HG02642 (cell line): ENCODE measurements around the gene CENPVL1.
"Not testable (repeated sequence)": the region's sequence is repeated elsewhere in the genome, so short reads cannot be mapped to it uniquely, and the experiment has no call there.

Experiments used
- ATAC-seq: cut with Tn5 transposase; IDR thresholded peaks from one replicate; pipeline ENCODE4 v1.9.1; 2021; ENCODE audit warnings: mild to moderate bottlenecking; ENCODE audit not compliant: unreplicated experiment, poor library complexity

CENPVL1 gene

GRCh38 chrX:51710277-51711164 is at the start of gene CENPVL1:
CENPVL1 (plus strand) TSS chrX:51710512; CDS start chrX:51710512, 0 bp downstream.
- not testable (repeated sequence) for ATAC-seq

- no peak for ATAC-seq
These were observed 44.3 kb upstream of the CENPVL1 start for GRCh38 chrX:51665981-51666380.

GRCh38 chrX:51679689-51680433 is 30.5 kb upstream of the CENPVL1 start:
- ATAC-seq: not testable (repeated sequence)

GRCh38 chrX:51681808-51682719 is 28.2 kb upstream of the CENPVL1 start:
- ATAC-seq: not testable (repeated sequence)

GRCh38 chrX:51682720-51683062 is 27.6 kb upstream of the CENPVL1 start, which contains the start of gene CENPVL2:
CENPVL2 (minus strand) TSS chrX:51682831; CDS start chrX:51682831, 0 bp downstream.
- ATAC-seq: not testable (repeated sequence)

- no peak for ATAC-seq
These were observed 16.1 kb upstream of the CENPVL1 start for GRCh38 chrX:51694254-51694653.

- no peak for ATAC-seq
These were observed 12.9 kb upstream of the CENPVL1 start for GRCh38 chrX:51697397-51697796.

- ATAC-seq: not testable (repeated sequence)
These were observed 2.8 kb downstream of the CENPVL1 start for GRCh38 chrX:51712943-51713647.

- no peak for ATAC-seq
These were observed 17.9 kb downstream of the CENPVL1 start for GRCh38 chrX:51728202-51728601.

GRCh38 chrX:51737091-51737490 is 26.8 kb downstream of the CENPVL1 start:
- no peak for ATAC-seq

- no peak for ATAC-seq
These were observed 32.3 kb downstream of the CENPVL1 start for GRCh38 chrX:51742586-51742985.

GRCh38 chrX:51743179-51743957 is 33.1 kb downstream of the CENPVL1 start, which contains the start of gene GSPT2:
GSPT2 (plus strand) TSS chrX:51743442; CDS start chrX:51743627, 185 bp downstream.
- ATAC-seq: peak; percentile 95

- no peak for ATAC-seq
These were observed 37.4 kb downstream of the CENPVL1 start for GRCh38 chrX:51747671-51748070.

GRCh38 chrX:51759055-51759839 is 48.9 kb downstream of the CENPVL1 start:
- ATAC-seq: no peak

GRCh38 chrX:51760657-51761056 is 50.3 kb downstream of the CENPVL1 start:
- ATAC-seq: no peak
